Measurements from ENCODE around the gene UBAP2L.
"Not testable (repeated sequence)": the region's sequence is repeated elsewhere in the genome, so short reads cannot be mapped to it uniquely, and the experiment has no call there.

UBAP2L gene

DNA sequence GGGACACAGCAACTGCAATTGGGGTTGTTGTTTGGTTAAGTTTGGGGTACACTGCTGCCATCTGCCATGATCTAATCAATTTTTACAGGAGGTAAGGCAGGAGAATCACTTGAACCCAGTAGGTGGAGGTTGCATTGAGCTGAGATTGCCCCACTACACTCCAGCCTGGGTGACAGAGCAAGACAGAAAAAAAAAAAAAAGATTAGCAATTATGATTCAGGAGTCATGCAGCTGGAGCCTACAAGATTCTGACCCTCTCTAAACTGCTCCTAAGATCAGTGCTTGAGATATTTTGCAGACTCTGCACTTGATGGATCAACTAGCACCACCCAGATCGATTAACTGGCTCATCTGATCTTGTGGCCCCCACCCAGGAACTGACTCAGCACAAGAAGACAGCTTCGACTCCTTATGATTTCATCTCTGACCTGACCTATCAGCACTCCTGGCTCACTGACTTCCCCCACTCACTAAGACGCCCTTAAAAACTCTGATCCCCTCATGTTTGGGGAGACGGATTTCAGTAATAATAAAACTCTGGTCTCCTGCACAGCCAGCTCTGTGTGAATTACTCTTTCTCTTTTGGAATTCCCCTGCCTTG, 87.0 kb downstream of the UBAP2L start:
- DNase-seq (ENCODE audit: low read depth in 1 of 2, low spot score in 1 of 2): not testable (repeated sequence)

DNA sequence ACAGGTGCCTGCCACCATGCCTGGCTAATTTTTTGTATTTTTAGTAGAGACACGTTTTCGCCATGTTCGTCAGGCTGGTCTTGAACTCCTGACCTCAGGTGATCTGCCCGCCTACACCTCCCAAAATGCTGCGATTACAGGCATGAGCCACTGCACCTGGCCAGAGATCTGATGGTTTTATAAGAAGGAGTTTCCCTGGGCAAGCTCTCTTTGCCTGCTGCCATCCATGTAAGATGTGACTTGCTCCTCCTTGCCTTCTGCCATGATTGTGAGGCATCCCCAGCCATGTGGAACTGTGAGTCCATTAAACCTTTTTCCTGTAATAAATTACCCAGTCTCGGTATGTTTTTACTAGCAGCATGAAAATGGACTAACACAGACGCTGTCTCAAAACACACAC, 88.4 kb downstream of the UBAP2L start:
- not testable (repeated sequence) for DNase-seq (ENCODE audit: low read depth in 1 of 2, low spot score in 1 of 2)

GRCh38 chr1:154312229-154313065, 91.7 kb downstream of the UBAP2L start:
- not testable (repeated sequence) for DNase-seq (ENCODE audit: low read depth in 1 of 2, low spot score in 1 of 2)

DNA sequence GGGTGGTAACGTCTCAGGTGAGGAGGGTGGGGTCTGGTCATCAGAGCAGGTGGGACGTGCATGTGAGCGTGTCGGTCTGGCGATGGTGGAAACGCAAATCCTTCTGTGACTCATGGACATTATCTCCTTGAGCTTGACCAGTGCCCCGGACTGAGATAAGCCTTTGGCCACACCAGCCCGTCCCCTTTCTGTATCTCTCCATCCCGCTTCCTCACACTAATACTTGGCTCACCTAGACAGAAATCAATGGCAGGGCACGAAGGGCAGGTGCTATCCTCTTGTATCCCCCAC, 92.3 kb downstream of the UBAP2L start:
- no peak for DNase-seq (ENCODE audit: low read depth in 1 of 2, low spot score in 1 of 2)

DNA sequence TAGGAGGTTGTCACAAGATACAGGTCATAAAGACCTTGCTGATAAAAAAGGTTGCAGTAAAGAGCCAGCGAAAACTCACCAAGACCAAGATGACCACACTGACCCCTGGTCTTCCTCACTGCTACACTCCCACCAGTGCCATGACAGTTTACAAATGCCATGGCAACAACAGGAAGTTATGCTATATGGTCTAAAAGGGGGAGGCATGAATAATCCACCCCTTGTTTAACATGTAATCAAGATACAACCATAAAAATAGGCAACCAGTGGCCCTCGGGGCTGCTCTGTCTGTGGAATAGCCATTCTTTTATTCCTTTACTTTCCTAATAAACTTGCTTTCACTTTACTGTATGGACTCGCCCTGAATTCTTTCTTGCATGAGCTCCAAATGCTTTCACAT, 93.5 kb downstream of the UBAP2L start:
- DNase-seq (ENCODE audit: low read depth in 1 of 2, low spot score in 1 of 2): not testable (repeated sequence)

GRCh38 chr1:154316704-154317103, 95.9 kb downstream of the UBAP2L start:
- no peak for DNase-seq (ENCODE audit: low read depth in 1 of 2, low spot score in 1 of 2)

DNA sequence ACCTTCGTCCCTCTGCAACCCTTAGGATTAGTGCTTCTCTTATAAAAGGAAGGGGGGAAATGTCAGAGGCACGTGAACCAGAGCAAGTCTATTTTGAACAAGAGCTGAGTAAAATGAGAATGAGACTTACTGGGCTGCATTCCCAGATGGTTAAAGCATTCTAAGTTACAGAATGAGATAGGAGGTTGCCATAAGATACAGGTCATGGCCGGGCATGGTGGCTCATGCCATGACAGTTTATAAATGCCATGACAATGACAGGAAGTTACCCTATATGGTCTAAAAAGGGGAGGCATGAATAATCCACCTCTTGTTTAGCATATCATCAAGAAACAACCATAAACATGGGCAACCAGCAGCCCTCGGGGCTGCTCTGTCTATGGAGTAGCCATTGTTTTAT, 97.6 kb downstream of the UBAP2L start:
- DNase-seq (ENCODE audit: low read depth in 1 of 2, low spot score in 1 of 2): no peak
